HAP-1 (cell line): ENCODE data around the gene PROC.
A peak's percentile ranks its signal among the peaks of the same experiment; 100 is the strongest.
"Not testable (repeated sequence)": the region's sequence is repeated elsewhere in the genome, so short reads cannot be mapped to it uniquely, and the experiment has no call there.

ENCODE experiments used
- DNase-seq, 2 experiments: peaks; one replicate each; pipeline ENCODE4 v3.0.0-alpha.2; 2016 to 2020; ENCODE audit warnings: low spot score in 2 of 2
- H3K27me3 ChIP-seq: fragments of 250-450 bp; sonication (Bioruptor Pico); 2 replicates; pipeline ENCODE4 v1.5.1; 2020; ENCODE audit warnings: low read depth, mild to moderate bottlenecking, moderate library complexity
- H3K36me3 ChIP-seq: fragments of 250-450 bp; sonication (Bioruptor Pico); replicated peaks from 2 replicates; pipeline ENCODE4 v1.5.1; 2020; ENCODE audit warnings: mild to moderate bottlenecking
- H3K4me1 ChIP-seq: fragments of 250-450 bp; sonication (Bioruptor Pico); 2 replicates; pipeline ENCODE4 v1.5.1; 2020; ENCODE audit warnings: mild to moderate bottlenecking
- H3K4me3 ChIP-seq: fragments of 250-450 bp; sonication (Bioruptor Pico); 2 replicates; pipeline ENCODE4 v1.5.1; 2020; ENCODE audit warnings: mild to moderate bottlenecking, moderate library complexity
- H3K9me3 ChIP-seq: fragments of 250-450 bp; sonication (Bioruptor Pico); 2 replicates; pipeline ENCODE4 v1.5.1; 2020; ENCODE audit warnings: mild to moderate bottlenecking, moderate library complexity
- in situ Hi-C: fragments of 300-500 bp; cut with MboI; formaldehyde crosslinking; loops from 3 replicates; pipeline ENCODE4 v1.14.3; 2020; ENCODE audit warnings: low sequenced_read_pairs, inconsistent platforms, mixed read lengths

PROC gene

GRCh38 chr2:127437781-127438726 lies 19.8 kb downstream of the PROC start:
- in situ Hi-C loops: no loop called here
- no peaks in the 10 kb centered on the region for H3K4me1 ChIP-seq
- no peaks in the 10 kb centered on the region for H3K27me3 ChIP-seq

GRCh38 chr2:127439343-127439742 lies 21.1 kb downstream of the PROC start:
- in situ Hi-C loops: no loop called here
- Histone ChIP-seq H3K36me3 (no peaks in the 10 kb centered on the region), H3K4me3 (no peak overlapping the region), H3K9me3 (peaks cover 7% of the 10 kb centered on the region; the same call in 1 of the 2 replicates), H3K4me1 (no peaks in the 10 kb centered on the region), H3K27me3 (no peaks in the 10 kb centered on the region)
- no peak for DNase-seq

More at GRCh38 chr2:127437781-127438726, 19.8 kb downstream of the PROC start:
- no peak for DNase-seq
- Histone ChIP-seq H3K9me3 (peaks cover 4% of the 10 kb centered on the region; the same call in 1 of the 2 replicates), H3K4me3 (no peak overlapping the region), H3K36me3 (no peaks in the 10 kb centered on the region)

- Histone ChIP-seq H3K4me3 (no peak overlapping the region), H3K36me3 (no peaks in the 10 kb centered on the region), H3K4me1 (no peaks in the 10 kb centered on the region; the same call in 1 of the 2 replicates), H3K9me3 (0 out of 2 replicates have a peak, but pooled peaks cover 5% of the 10 kb centered on the region), H3K27me3 (no peaks in the 10 kb centered on the region)
- in situ Hi-C loops: no loop called here
- no peak for DNase-seq
These were observed 30.3 kb downstream of the PROC start for GRCh38 chr2:127448526-127448925.

- Histone ChIP-seq H3K27me3 (no peaks in the 10 kb centered on the region), H3K36me3 (no peaks in the 10 kb centered on the region), H3K4me3 (no peak overlapping the region), H3K4me1 (no peaks in the 10 kb centered on the region; the same call in 1 of the 2 replicates), H3K9me3 (0 out of 2 replicates have a peak, but pooled peaks cover 1% of the 10 kb centered on the region)
- no peak for DNase-seq
- in situ Hi-C loops: no loop called here
These were observed 31.2 kb downstream of the PROC start for GRCh38 chr2:127449414-127449813.

- in situ Hi-C loops: no loop called here
- no peaks in the 10 kb centered on the region for H3K27me3 ChIP-seq
- DNase-seq: no peak
These were observed 31.7 kb downstream of the PROC start for GRCh38 chr2:127449898-127450297.

GRCh38 chr2:127451981-127452380 lies 33.8 kb downstream of the PROC start:
- no peak overlapping the region for H3K4me3 ChIP-seq
- H3K9me3 ChIP-seq: no peaks in the 10 kb centered on the region
- no peak for DNase-seq
- in situ Hi-C loops: no loop called here
- no peaks in the 10 kb centered on the region for H3K36me3 ChIP-seq
- H3K4me1 ChIP-seq: peaks cover 12% of the 10 kb centered on the region
- no peaks in the 10 kb centered on the region for H3K27me3 ChIP-seq

More at GRCh38 chr2:127449898-127450297, 31.7 kb downstream of the PROC start:
- H3K9me3 ChIP-seq: no peaks in the 10 kb centered on the region
- H3K4me3 ChIP-seq: no peak overlapping the region
- H3K36me3 ChIP-seq: no peaks in the 10 kb centered on the region
- H3K4me1 ChIP-seq: peaks cover under 1% of the 10 kb centered on the region

GRCh38 chr2:127452423-127452822 lies 34.2 kb downstream of the PROC start:
- H3K36me3 ChIP-seq, DNase-seq, H3K9me3 ChIP-seq, in situ Hi-C loops, H3K4me3 ChIP-seq, H3K27me3 ChIP-seq: not testable (repeated sequence)
- H3K4me1 ChIP-seq: peaks cover 12% of the 10 kb centered on the region

GRCh38 chr2:127453013-127453391 lies 34.8 kb downstream of the PROC start:
- Histone ChIP-seq H3K4me3 (no peak overlapping the region), H3K4me1 (peaks cover 12% of the 10 kb centered on the region), H3K9me3 (no peaks in the 10 kb centered on the region), H3K27me3 (no peaks in the 10 kb centered on the region), H3K36me3 (no peaks in the 10 kb centered on the region)
- in situ Hi-C loops: no loop called here
- no peak for DNase-seq

- peak in 1 of 2 experiments; percentile 24 for DNase-seq
- Histone ChIP-seq H3K9me3 (no peaks in the 10 kb centered on the region), H3K4me3 (no peak overlapping the region), H3K4me1 (peaks cover 12% of the 10 kb centered on the region), H3K36me3 (no peaks in the 10 kb centered on the region), H3K27me3 (no peaks in the 10 kb centered on the region)
- in situ Hi-C loops: no loop called here
These were observed 35.4 kb downstream of the PROC start for GRCh38 chr2:127453392-127454171.

- Histone ChIP-seq H3K9me3 (no peaks in the 10 kb centered on the region), H3K27me3 (no peaks in the 10 kb centered on the region), H3K36me3 (no peaks in the 10 kb centered on the region), H3K4me1 (peaks cover 12% of the 10 kb centered on the region), H3K4me3 (no peak overlapping the region)
- in situ Hi-C loops: no loop called here
- DNase-seq: peak in 1 of 2 experiments; percentile 24
These were observed 36.7 kb downstream of the PROC start for GRCh38 chr2:127454595-127455565.

- Histone ChIP-seq H3K4me3 (no peak overlapping the region), H3K4me1 (peaks cover 12% of the 10 kb centered on the region), H3K9me3 (no peaks in the 10 kb centered on the region), H3K27me3 (no peaks in the 10 kb centered on the region), H3K36me3 (no peaks in the 10 kb centered on the region)
- DNase-seq: peak; percentile 16 to 17
- in situ Hi-C loops: no loop called here
These were observed 37.6 kb downstream of the PROC start for GRCh38 chr2:127455566-127456493.

- H3K9me3 ChIP-seq: no peaks in the 10 kb centered on the region
- H3K27me3 ChIP-seq: no peaks in the 10 kb centered on the region
- H3K36me3 ChIP-seq: no peaks in the 10 kb centered on the region
- no peak overlapping the region for H3K4me3 ChIP-seq
- in situ Hi-C loops: no loop called here
- H3K4me1 ChIP-seq: peaks cover 12% of the 10 kb centered on the region
- no peak for DNase-seq
These were observed 38.7 kb downstream of the PROC start for GRCh38 chr2:127456960-127457359.
